Measurements from ENCODE around the gene TMEM237.
"Not testable (repeated sequence)": the region's sequence is repeated elsewhere in the genome, so short reads cannot be mapped to it uniquely, and the experiment has no call there.

GRCh38 chr2:201671205-201671604 lies 27.9 kb upstream of the TMEM237 start:
- TF ChIP-seq CTCF (IDR thresholded peaks at IDR 0.05 in 8 of 11, conservative IDR thresholded peaks at IDR 0.05 in 3 of 11); POLR2A (IDR thresholded peaks at IDR 0.05): not testable (repeated sequence)
